GM12878 (cell line): ENCODE results near the gene NTSR1. TPM values are rescaled to one million over a fixed set of nuclear protein-coding genes. Genes with fewer than 3 reads are reported as not detected.

Experiments used
- ATAC-seq: fragments of 200-7000 bp; cut with Tn5 transposase; 3 replicates; pipeline ENCODE4 v1.9.1; 2020; ENCODE audit warnings: mild to moderate bottlenecking, moderate library complexity
- BruUV-seq: library from RNA; stranded (reverse); fragments of 400-500 nt; replicated peaks from 2 replicates; lab custom pipeline; 2021; lab: Mats Ljungman, UMichigan
- CTCF ChIA-PET: fragments of 300-600 bp; sonication (Branson Sonifier 250); formaldehyde crosslinking; extraction: SDS; loops from one replicate; lab custom pipeline; 2021; ENCODE audit warnings: inconsistent platforms; lab: Yijun Ruan, JAX
- POLR2A ChIA-PET: fragments of 350-600 bp; formaldehyde crosslinking; extraction: SDS; loops from one replicate; lab custom pipeline; 2021; ENCODE audit warnings: inconsistent platforms; lab: Charles Lee
- RAD21 ChIA-PET: fragments of 300-600 bp; sonication (Branson Sonifier 250); formaldehyde crosslinking; loops from one replicate; lab custom pipeline; 2023; ENCODE audit warnings: antibody characterized with exemption; ENCODE audit not compliant: unreplicated experiment; lab: Charles Lee
- SMC1A ChIA-PET: fragments of 300-600 bp; sonication (Branson Sonifier 250); formaldehyde crosslinking; loops from one replicate; lab custom pipeline; 2023; ENCODE audit not compliant: unreplicated experiment, uncharacterized antibody; lab: Charles Lee
- DNase-seq: peaks from one replicate; pipeline ENCODE4 v3.0.0-alpha.2; 2011; ENCODE audit warnings: low read depth, low spot score
- FAIRE-seq: peaks from 3 replicates; lab custom pipeline; 2011; peaks lifted over from hg19 to GRCh38; lab: Jason Lieb, UNC
- H2AFZ ChIP-seq: 2 replicates; pipeline ENCODE4 v1.6.0; 2011; ENCODE audit warnings: low read depth, low read length, control low read depth; ENCODE audit not compliant: control insufficient read depth
- H3K27ac ChIP-seq: 2 replicates; pipeline ENCODE4 v1.5.1; 2011; ENCODE audit warnings: control low read depth; ENCODE audit not compliant: control insufficient read depth, insufficient read depth
- H3K27me3 ChIP-seq, 2 experiments: replicated peaks in 1 of 2; 2 replicates each; pipeline versions ENCODE4 v1.6.0 to v1.6.1; 2011; ENCODE audit warnings: low read length in 1 of 2; ENCODE audit not compliant: control insufficient read depth in 2 of 2, insufficient read depth in 2 of 2
- H3K36me3 ChIP-seq, 2 experiments: 2 replicates each; pipeline ENCODE4 v1.5.1; 2011; ENCODE audit warnings: low read length in 1 of 2; ENCODE audit not compliant: control insufficient read depth in 2 of 2, insufficient read depth in 2 of 2
- H3K4me1 ChIP-seq: 2 replicates; pipeline ENCODE4 v1.6.1; 2011; ENCODE audit warnings: mild to moderate bottlenecking, low read length, moderate library complexity, mixed read lengths; ENCODE audit not compliant: control insufficient read depth, insufficient read depth
- H3K4me2 ChIP-seq: 2 replicates; pipeline ENCODE4 v1.6.0; 2011; ENCODE audit warnings: control low read depth; ENCODE audit not compliant: control insufficient read depth, insufficient read depth
- H3K4me3 ChIP-seq: fragments of 200-600 bp; sonication (generic); 2 replicates; pipeline ENCODE4 v1.5.1; 2016
- H3K79me2 ChIP-seq: 2 replicates; pipeline ENCODE4 v1.6.0; 2011; ENCODE audit warnings: low read length; ENCODE audit not compliant: control insufficient read depth, insufficient read depth
- H3K9ac ChIP-seq: 2 replicates; pipeline ENCODE4 v1.8.0; 2011; ENCODE audit warnings: low read length, control low read depth, mixed read lengths; ENCODE audit not compliant: control insufficient read depth, insufficient read depth
- H3K9me3 ChIP-seq: replicated peaks from 3 replicates; pipeline ENCODE4 v1.5.1; 2011; ENCODE audit warnings: mild to moderate bottlenecking, low read length; ENCODE audit not compliant: control insufficient read depth, insufficient read depth
- H4K20me1 ChIP-seq: 2 replicates; pipeline ENCODE4 v1.6.0; 2011; ENCODE audit not compliant: control insufficient read depth, insufficient read depth
- CHD1 ChIP-seq: IDR thresholded peaks from 2 replicates; pipeline ENCODE4 v1.6.1; 2012; ENCODE audit warnings: low read depth, low read length, improper control_type of control experiment
- CREB1 ChIP-seq: IDR thresholded peaks from 2 replicates; pipeline ENCODE4 v1.6.1; 2012; ENCODE audit warnings: low read depth, mild to moderate bottlenecking, inconsistent platforms
- FOXM1 ChIP-seq: IDR thresholded peaks from 2 replicates; pipeline ENCODE4 v1.6.1; 2012; ENCODE audit warnings: low read depth, mild to moderate bottlenecking, inconsistent platforms, low read length, moderate library complexity
- KDM1A ChIP-seq: fragments of 200-600 bp; sonication (generic); IDR thresholded peaks from 2 replicates; pipeline ENCODE4 v1.6.1; 2016; ENCODE audit warnings: borderline replicate concordance
- LARP7 ChIP-seq: fragments of 450-650 bp; IDR thresholded peaks from 2 replicates; pipeline ENCODE4 v1.6.1; 2017; ENCODE audit warnings: mild to moderate bottlenecking
- MTA3 ChIP-seq: IDR thresholded peaks from 2 replicates; pipeline ENCODE4 v1.6.1; 2012; ENCODE audit warnings: low read length, inconsistent platforms, borderline replicate concordance
- MXI1 ChIP-seq: fragments of 150-350 bp; IDR thresholded peaks from 2 replicates; pipeline ENCODE4 v1.6.1; 2011; ENCODE audit warnings: low read depth, mild to moderate bottlenecking, inconsistent platforms, low read length, improper control_type of control experiment
- RAD21 ChIP-seq: IDR thresholded peaks from 2 replicates; pipeline ENCODE4 v1.6.1; 2011; ENCODE audit warnings: mild to moderate bottlenecking, low read depth, low read length, moderate library complexity; ENCODE audit not compliant: insufficient read depth
- RELA ChIP-seq: fragments of 450-650 bp; IDR thresholded peaks from 2 replicates; pipeline ENCODE4 v1.8.0; 2014; ENCODE audit warnings: borderline replicate concordance; ENCODE audit not compliant: partially characterized antibody
- SIX5 ChIP-seq: IDR thresholded peaks from 2 replicates; pipeline ENCODE4 v1.6.1; 2011; ENCODE audit warnings: mild to moderate bottlenecking, low read depth, low read length, moderate library complexity; ENCODE audit not compliant: severe bottlenecking
- TBL1XR1 ChIP-seq: IDR thresholded peaks from 2 replicates; pipeline ENCODE4 v1.6.1; 2012; ENCODE audit warnings: low read depth, low read length, improper control_type of control experiment
- TCF12 ChIP-seq: IDR thresholded peaks from 2 replicates; pipeline ENCODE4 v1.6.1; 2011; ENCODE audit warnings: low read depth, mild to moderate bottlenecking, low read length
- YY1 ChIP-seq: IDR thresholded peaks from 2 replicates; pipeline ENCODE4 v1.6.1; 2011; ENCODE audit warnings: low read depth, mild to moderate bottlenecking, low read length
- ZBED1 ChIP-seq: IDR thresholded peaks from 2 replicates; pipeline ENCODE4 v1.6.1; 2016; ENCODE audit warnings: borderline replicate concordance
- ZNF217 ChIP-seq: fragments of 450-650 bp; IDR thresholded peaks from 2 replicates; pipeline ENCODE4 v1.6.1; 2017; ENCODE audit warnings: antibody characterized with exemption, mild to moderate bottlenecking
- ZNF384 ChIP-seq: IDR thresholded peaks from 2 replicates; pipeline ENCODE4 v1.6.1; 2012; ENCODE audit warnings: low read depth, mild to moderate bottlenecking, low read length, improper control_type of control experiment, borderline replicate concordance
- WGBS: methylation state at CpG from one replicate; pipeline ENCODE4 v1.1.6; 2016; ENCODE audit warnings: low lambda C conversion rate; ENCODE audit not compliant: insufficient replicate concordance, insufficient coverage; ENCODE audit errors: missing lambda C conversion rate; 5-methylcytosine and 5-hydroxymethylcytosine counted together
- in situ Hi-C: fragments of 300-500 bp; cut with MboI; formaldehyde crosslinking; loops from 9 replicates; pipeline ENCODE4 v1.14.3; 2018; ENCODE audit warnings: mixed read lengths
- intact Hi-C: fragments of 100-400 bp; cut with micrococcal nuclease; formaldehyde crosslinking; loops from one replicate; pipeline ENCODE4 v1.14.2; 2022; ENCODE audit not compliant: unreplicated experiment
- polyA plus RNA-seq, 11 experiments: library from polyadenylated mRNA; depleted of rRNA in 4 of 11; unstranded in 6 of 11; stranded (reverse) in 5 of 11; fragments of >200 nt; fragmentation: Nextera tagmentation in 4 of 11; fragmentation: Illumina TruSeq in 1 of 11; extraction: Ambion mirVana in 4 of 11; extraction: Trizol in 1 of 11; gene quantifications; 1 replicate in 1 of 11; 2 replicates in 10 of 11; pipeline versions ENCODE4 v1.2.1 to v1.2.3, GENCODE V29; 2011 to 2016; ENCODE audit warnings: inconsistent platforms in 2 of 11, missing spikeins in 2 of 11, low read depth in 1 of 11
- total RNA-seq, 4 experiments: library from RNA; depleted of rRNA in 3 of 4; stranded (reverse); fragments of >200 nt in 3 of 4; fragmentation: Illumina TruSeq in 1 of 4; extraction: Trizol in 1 of 4; gene quantifications; 2 replicates each; pipeline versions ENCODE4 v1.2.1 to v1.2.3, GENCODE V29; 2013 to 2021
- TF ChIP-seq, protein P1 (sequence below): IDR thresholded peaks from 2 replicates; pipeline ENCODE4 v1.6.1; 2012; ENCODE audit warnings: low read depth, low read length, improper control_type of control experiment
- TF ChIP-seq, protein P2 (sequence below): fragments of 450-650 bp; formaldehyde crosslinking; IDR thresholded peaks from 2 replicates; pipeline ENCODE4 v1.4.0; 2020; ENCODE audit warnings: mild to moderate bottlenecking, moderate library complexity
- TF ChIP-seq, protein P3 (sequence below): fragments of 450-650 bp; IDR thresholded peaks from 2 replicates; pipeline ENCODE4 v1.6.1; 2018; ENCODE audit warnings: mild to moderate bottlenecking, low read depth, moderate library complexity; ENCODE audit not compliant: partially characterized antibody
- TF ChIP-seq, protein P4 (sequence below): IDR thresholded peaks from 2 replicates; pipeline ENCODE4 v1.6.1; 2011; ENCODE audit warnings: low read depth, low read length, improper control_type of control experiment, borderline replicate concordance

The NTSR1 gene
- total and polyA plus RNA-seq, 10 of the 15 experiments (the other 5 are each of a cell fraction or from before 2014, with no cell fraction given): not detected

DNA sequence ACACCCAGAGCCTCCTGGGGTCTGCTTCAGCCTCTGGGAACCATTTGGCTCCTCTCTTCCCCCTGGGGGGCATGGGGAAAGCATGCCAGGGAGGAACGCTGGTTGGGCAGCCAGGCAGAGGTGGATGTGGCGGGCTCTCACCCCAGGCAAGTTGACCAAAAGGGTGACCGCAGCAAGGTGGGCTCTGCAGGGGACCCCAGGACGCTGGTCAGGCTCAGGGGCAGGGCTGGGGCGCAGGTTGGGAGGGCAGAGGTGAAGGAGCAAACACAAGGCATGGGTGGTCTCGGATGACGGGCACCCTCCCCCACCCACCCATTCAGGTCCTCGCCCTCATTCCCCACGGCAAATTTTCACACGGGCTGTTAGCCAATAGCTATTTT is 57.4 kb downstream of the NTSR1 start:
- no peak overlapping the region for H2AFZ ChIP-seq
- no peaks in the 10 kb centered on the region for H3K36me3 ChIP-seq
- ChIA-PET SMC1A (no interaction called here), RAD21 (no interaction called here), POLR2A (no interaction called here), CTCF (no interaction called here)
- in situ Hi-C loops (no loop called here), intact Hi-C loops (no loop called here)
- H3K4me3 ChIP-seq: no peak overlapping the region
- H3K9ac ChIP-seq: no peak overlapping the region
- no peak overlapping the region for H3K27ac ChIP-seq
- no peaks in the 10 kb centered on the region for H3K79me2 ChIP-seq
- ATAC-seq (no peak), DNase-seq (no peak), FAIRE-seq (no peak)
- 37% methylated on average over 7 of the region's 10 CpGs for WGBS
- no TSS peak for BruUV-seq
- H4K20me1 ChIP-seq: no peaks in the 10 kb centered on the region
- H3K27me3 ChIP-seq: peaks cover 0 to 1% of the 10 kb centered on the region in 2 experiments; a peak in 1 of 4 replicates
- TF ChIP-seq FOXM1 (no peak), SIX5 (no peak), LARP7 (no peak), CHD1 (no peak), MXI1 (no peak), ZNF384 (no peak), RELA (no peak), ZBED1 (no peak), MTA3 (no peak), ZNF217 (no peak), CREB1 (no peak), TCF12 (no peak), RAD21 (no peak), YY1 (no peak), TBL1XR1 (no peak), KDM1A (no peak)
- TF ChIP-seq, protein P1, sequence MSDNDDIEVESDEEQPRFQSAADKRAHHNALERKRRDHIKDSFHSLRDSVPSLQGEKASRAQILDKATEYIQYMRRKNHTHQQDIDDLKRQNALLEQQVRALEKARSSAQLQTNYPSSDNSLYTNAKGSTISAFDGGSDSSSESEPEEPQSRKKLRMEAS: no peak
- TF ChIP-seq, protein P2, sequence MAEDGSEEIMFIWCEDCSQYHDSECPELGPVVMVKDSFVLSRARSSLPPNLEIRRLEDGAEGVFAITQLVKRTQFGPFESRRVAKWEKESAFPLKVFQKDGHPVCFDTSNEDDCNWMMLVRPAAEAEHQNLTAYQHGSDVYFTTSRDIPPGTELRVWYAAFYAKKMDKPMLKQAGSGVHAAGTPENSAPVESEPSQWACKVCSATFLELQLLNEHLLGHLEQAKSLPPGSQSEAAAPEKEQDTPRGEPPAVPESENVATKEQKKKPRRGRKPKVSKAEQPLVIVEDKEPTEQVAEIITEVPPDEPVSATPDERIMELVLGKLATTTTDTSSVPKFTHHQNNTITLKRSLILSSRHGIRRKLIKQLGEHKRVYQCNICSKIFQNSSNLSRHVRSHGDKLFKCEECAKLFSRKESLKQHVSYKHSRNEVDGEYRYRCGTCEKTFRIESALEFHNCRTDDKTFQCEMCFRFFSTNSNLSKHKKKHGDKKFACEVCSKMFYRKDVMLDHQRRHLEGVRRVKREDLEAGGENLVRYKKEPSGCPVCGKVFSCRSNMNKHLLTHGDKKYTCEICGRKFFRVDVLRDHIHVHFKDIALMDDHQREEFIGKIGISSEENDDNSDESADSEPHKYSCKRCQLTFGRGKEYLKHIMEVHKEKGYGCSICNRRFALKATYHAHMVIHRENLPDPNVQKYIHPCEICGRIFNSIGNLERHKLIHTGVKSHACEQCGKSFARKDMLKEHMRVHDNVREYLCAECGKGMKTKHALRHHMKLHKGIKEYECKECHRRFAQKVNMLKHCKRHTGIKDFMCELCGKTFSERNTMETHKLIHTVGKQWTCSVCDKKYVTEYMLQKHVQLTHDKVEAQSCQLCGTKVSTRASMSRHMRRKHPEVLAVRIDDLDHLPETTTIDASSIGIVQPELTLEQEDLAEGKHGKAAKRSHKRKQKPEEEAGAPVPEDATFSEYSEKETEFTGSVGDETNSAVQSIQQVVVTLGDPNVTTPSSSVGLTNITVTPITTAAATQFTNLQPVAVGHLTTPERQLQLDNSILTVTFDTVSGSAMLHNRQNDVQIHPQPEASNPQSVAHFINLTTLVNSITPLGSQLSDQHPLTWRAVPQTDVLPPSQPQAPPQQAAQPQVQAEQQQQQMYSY (CRISPR knock-in tag): no peak
- TF ChIP-seq, protein P3, sequence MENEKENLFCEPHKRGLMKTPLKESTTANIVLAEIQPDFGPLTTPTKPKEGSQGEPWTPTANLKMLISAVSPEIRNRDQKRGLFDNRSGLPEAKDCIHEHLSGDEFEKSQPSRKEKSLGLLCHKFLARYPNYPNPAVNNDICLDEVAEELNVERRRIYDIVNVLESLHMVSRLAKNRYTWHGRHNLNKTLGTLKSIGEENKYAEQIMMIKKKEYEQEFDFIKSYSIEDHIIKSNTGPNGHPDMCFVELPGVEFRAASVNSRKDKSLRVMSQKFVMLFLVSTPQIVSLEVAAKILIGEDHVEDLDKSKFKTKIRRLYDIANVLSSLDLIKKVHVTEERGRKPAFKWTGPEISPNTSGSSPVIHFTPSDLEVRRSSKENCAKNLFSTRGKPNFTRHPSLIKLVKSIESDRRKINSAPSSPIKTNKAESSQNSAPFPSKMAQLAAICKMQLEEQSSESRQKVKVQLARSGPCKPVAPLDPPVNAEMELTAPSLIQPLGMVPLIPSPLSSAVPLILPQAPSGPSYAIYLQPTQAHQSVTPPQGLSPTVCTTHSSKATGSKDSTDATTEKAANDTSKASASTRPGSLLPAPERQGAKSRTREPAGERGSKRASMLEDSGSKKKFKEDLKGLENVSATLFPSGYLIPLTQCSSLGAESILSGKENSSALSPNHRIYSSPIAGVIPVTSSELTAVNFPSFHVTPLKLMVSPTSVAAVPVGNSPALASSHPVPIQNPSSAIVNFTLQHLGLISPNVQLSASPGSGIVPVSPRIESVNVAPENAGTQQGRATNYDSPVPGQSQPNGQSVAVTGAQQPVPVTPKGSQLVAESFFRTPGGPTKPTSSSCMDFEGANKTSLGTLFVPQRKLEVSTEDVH: no peak
- TF ChIP-seq, protein P4, sequence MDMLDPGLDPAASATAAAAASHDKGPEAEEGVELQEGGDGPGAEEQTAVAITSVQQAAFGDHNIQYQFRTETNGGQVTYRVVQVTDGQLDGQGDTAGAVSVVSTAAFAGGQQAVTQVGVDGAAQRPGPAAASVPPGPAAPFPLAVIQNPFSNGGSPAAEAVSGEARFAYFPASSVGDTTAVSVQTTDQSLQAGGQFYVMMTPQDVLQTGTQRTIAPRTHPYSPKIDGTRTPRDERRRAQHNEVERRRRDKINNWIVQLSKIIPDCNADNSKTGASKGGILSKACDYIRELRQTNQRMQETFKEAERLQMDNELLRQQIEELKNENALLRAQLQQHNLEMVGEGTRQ: no peak
- H3K9me3 ChIP-seq: no peaks in the 10 kb centered on the region
- H3K4me1 ChIP-seq: no peaks in the 10 kb centered on the region
- H3K4me2 ChIP-seq: no peak overlapping the region
